Hepatocyte (in vitro differentiated cells): ENCODE data around the gene TREM1. TPM values are rescaled to one million over a fixed set of nuclear protein-coding genes. Genes with fewer than 3 reads are reported as not detected.
A peak's percentile ranks its signal among the peaks of the same experiment; 100 is the strongest.

Experiments
- DNase-seq: peaks from one replicate; pipeline ENCODE4 v3.0.0-alpha.2; 2016; ENCODE audit warnings: low spot score
- H2AFZ ChIP-seq: fragments of 200-600 bp; sonication (generic); 2 replicates; pipeline ENCODE4 v1.6.0; 2016; ENCODE audit warnings: antibody characterized with exemption, mild to moderate bottlenecking
- H3K27ac ChIP-seq: fragments of 200-600 bp; sonication (generic); 2 replicates; pipeline ENCODE4 v1.5.1; 2016; ENCODE audit warnings: mild to moderate bottlenecking
- H3K27me3 ChIP-seq: fragments of 200-600 bp; sonication (generic); 2 replicates; pipeline ENCODE4 v1.6.1; 2016
- H3K36me3 ChIP-seq: fragments of 200-600 bp; sonication (generic); replicated peaks from 2 replicates; pipeline ENCODE4 v1.5.1; 2016; ENCODE audit warnings: low read depth; ENCODE audit not compliant: insufficient read depth
- H3K4me1 ChIP-seq: fragments of 200-600 bp; sonication (generic); 2 replicates; pipeline ENCODE4 v1.5.1; 2016; ENCODE audit warnings: mild to moderate bottlenecking, moderate library complexity; ENCODE audit not compliant: insufficient read depth
- H3K4me2 ChIP-seq: fragments of 200-600 bp; sonication (generic); 2 replicates; pipeline ENCODE4 v1.6.0; 2016
- H3K4me3 ChIP-seq: fragments of 200-600 bp; sonication (generic); 2 replicates; pipeline ENCODE4 v1.5.1; 2016; ENCODE audit warnings: mild to moderate bottlenecking
- H3K79me2 ChIP-seq: fragments of 200-600 bp; sonication (generic); 2 replicates; pipeline ENCODE4 v1.6.0; 2017; ENCODE audit warnings: mild to moderate bottlenecking
- H3K9me2 ChIP-seq: fragments of 200-600 bp; sonication (generic); replicated peaks from 2 replicates; pipeline ENCODE4 v1.6.0; 2017; ENCODE audit warnings: mild to moderate bottlenecking; ENCODE audit not compliant: insufficient read depth
- H3K9me3 ChIP-seq: fragments of 200-600 bp; sonication (generic); 2 replicates; pipeline ENCODE4 v1.5.1; 2016; ENCODE audit warnings: low read depth, mild to moderate bottlenecking
- H4K20me1 ChIP-seq: fragments of 200-600 bp; sonication (generic); 2 replicates; pipeline ENCODE4 v1.6.0; 2016; ENCODE audit warnings: mild to moderate bottlenecking; ENCODE audit not compliant: insufficient read depth, poor library complexity, severe bottlenecking
- CTCF ChIP-seq: fragments of 200-600 bp; sonication (generic); IDR thresholded peaks from 2 replicates; pipeline ENCODE4 v1.5.1; 2016; ENCODE audit warnings: antibody characterized with exemption, mild to moderate bottlenecking; ENCODE audit not compliant: poor library complexity
- EZH2 ChIP-seq: fragments of 200-600 bp; sonication (generic); IDR thresholded peaks from 2 replicates; pipeline ENCODE4 v1.6.1; 2016; ENCODE audit warnings: antibody characterized with exemption, mild to moderate bottlenecking, borderline replicate concordance
- EZH2phosphoT487 ChIP-seq: fragments of 200-600 bp; sonication (generic); IDR thresholded peaks from one replicate; pipeline ENCODE4 v1.6.1; 2018; ENCODE audit warnings: antibody characterized with exemption, mild to moderate bottlenecking, low read depth, moderate library complexity; ENCODE audit not compliant: unreplicated experiment, severe bottlenecking
- WGBS: methylation state at CpG from one replicate; pipeline ENCODE4 v1.1.6; 2016; ENCODE audit warnings: low lambda C conversion rate; ENCODE audit errors: missing lambda C conversion rate; 5-methylcytosine and 5-hydroxymethylcytosine counted together
- polyA plus RNA-seq: library from polyadenylated mRNA; unstranded; fragments of >200 nt; fragmentation: Nextera tagmentation; extraction: Ambion mirVana; gene quantifications from 2 replicates; pipeline ENCODE4 v1.2.1, GENCODE V29; 2016
- total RNA-seq: library from RNA; depleted of rRNA; stranded (reverse); fragments of >200 nt; gene quantifications from 2 replicates; pipeline ENCODE4 v1.2.3, GENCODE V29; 2014

Gene TREM1
- total and polyA plus RNA-seq, 2 experiments from 2014 or later = 0.63 to 2.3 TPM

GRCh38 chr6:41325446-41326066 lies 39.1 kb upstream of the TREM1 start:
- Histone ChIP-seq H3K9me2 (no peaks in the 10 kb centered on the region), H3K36me3 (no peaks in the 10 kb centered on the region), H4K20me1 (no peaks in the 10 kb centered on the region), H3K9me3 (no peaks in the 10 kb centered on the region), H3K79me2 (no peaks in the 10 kb centered on the region), H3K4me1 (no peaks in the 10 kb centered on the region), H3K27me3 (peaks cover 43% of the 10 kb centered on the region), H3K27ac (no peak overlapping the region), H2AFZ (no peak overlapping the region), H3K4me3 (no peak overlapping the region), H3K4me2 (no peak overlapping the region)
- DNase-seq = no peak
- TF ChIP-seq EZH2phosphoT487 (no peak), CTCF (no peak), EZH2 (no peak)
- WGBS = 43% methylated on average over 4 of the region's 4 CpGs

GRCh38 chr6:41321183-41321582 lies 34.7 kb upstream of the TREM1 start:
- no peak for DNase-seq
- H3K4me3 ChIP-seq = no peak overlapping the region
- H3K27me3 ChIP-seq = peaks cover 34% of the 10 kb centered on the region
- H3K36me3 ChIP-seq = no peaks in the 10 kb centered on the region
- H3K9me3 ChIP-seq = no peaks in the 10 kb centered on the region
- no peaks in the 10 kb centered on the region for H3K9me2 ChIP-seq
- no peaks in the 10 kb centered on the region for H4K20me1 ChIP-seq
- 78% methylated on average over 4 of the region's 4 CpGs for WGBS
- H3K79me2 ChIP-seq = no peaks in the 10 kb centered on the region
- H3K4me2 ChIP-seq = no peak overlapping the region
- H3K4me1 ChIP-seq = no peaks in the 10 kb centered on the region
- no peak overlapping the region for H2AFZ ChIP-seq
- TF ChIP-seq CTCF (no peak), EZH2 (no peak), EZH2phosphoT487 (no peak)
- no peak overlapping the region for H3K27ac ChIP-seq

GRCh38 chr6:41318654-41319565 lies 32.4 kb upstream of the TREM1 start:
- H3K79me2 ChIP-seq = no peaks in the 10 kb centered on the region
- DNase-seq = peak; percentile 90
- H3K4me1 ChIP-seq = no peaks in the 10 kb centered on the region
- no peaks in the 10 kb centered on the region for H3K36me3 ChIP-seq
- WGBS = 31% methylated on average over 32 of the region's 33 CpGs
- H3K4me3 ChIP-seq = no peak overlapping the region
- H2AFZ ChIP-seq = peak overlapping the region; percentile 25
- H3K4me2 ChIP-seq = peak overlapping the region; percentile 76
- no peaks in the 10 kb centered on the region for H3K9me2 ChIP-seq
- no peaks in the 10 kb centered on the region for H4K20me1 ChIP-seq
- TF ChIP-seq EZH2phosphoT487 (no peak), CTCF (peak; percentile 97)
- peaks cover 38% of the 10 kb centered on the region for H3K27me3 ChIP-seq
- no peaks in the 10 kb centered on the region for H3K9me3 ChIP-seq
- H3K27ac ChIP-seq = no peak overlapping the region
